NB4 (cell line): ENCODE measurements around the gene TIMM10.

Source experiments
- DNase-seq: peaks from one replicate; pipeline ENCODE4 v3.0.0; 2010; ENCODE audit warnings: low read depth
- H3K4me3 ChIP-seq: one replicate; pipeline ENCODE4 v1.5.1; 2011; ENCODE audit warnings: mild to moderate bottlenecking, low read depth, low read length, moderate library complexity
- MYC ChIP-seq: IDR thresholded peaks from 2 replicates; pipeline ENCODE4 v1.6.1; 2011; ENCODE audit warnings: low read depth, low read length
- POLR2A ChIP-seq: IDR thresholded peaks from 2 replicates; pipeline ENCODE4 v1.6.1; 2011; ENCODE audit warnings: mild to moderate bottlenecking; ENCODE audit not compliant: insufficient read length; ENCODE audit errors: extremely low read depth
- TF ChIP-seq, protein P1 (sequence below): IDR thresholded peaks from 2 replicates; pipeline ENCODE4 v1.6.1; 2011; ENCODE audit warnings: low read depth, low read length
- TF ChIP-seq, protein P2 (sequence below): IDR thresholded peaks from one replicate; pipeline ENCODE4 v1.5.1; 2012; ENCODE audit warnings: low read depth, low read length

The TIMM10 gene

DNA sequence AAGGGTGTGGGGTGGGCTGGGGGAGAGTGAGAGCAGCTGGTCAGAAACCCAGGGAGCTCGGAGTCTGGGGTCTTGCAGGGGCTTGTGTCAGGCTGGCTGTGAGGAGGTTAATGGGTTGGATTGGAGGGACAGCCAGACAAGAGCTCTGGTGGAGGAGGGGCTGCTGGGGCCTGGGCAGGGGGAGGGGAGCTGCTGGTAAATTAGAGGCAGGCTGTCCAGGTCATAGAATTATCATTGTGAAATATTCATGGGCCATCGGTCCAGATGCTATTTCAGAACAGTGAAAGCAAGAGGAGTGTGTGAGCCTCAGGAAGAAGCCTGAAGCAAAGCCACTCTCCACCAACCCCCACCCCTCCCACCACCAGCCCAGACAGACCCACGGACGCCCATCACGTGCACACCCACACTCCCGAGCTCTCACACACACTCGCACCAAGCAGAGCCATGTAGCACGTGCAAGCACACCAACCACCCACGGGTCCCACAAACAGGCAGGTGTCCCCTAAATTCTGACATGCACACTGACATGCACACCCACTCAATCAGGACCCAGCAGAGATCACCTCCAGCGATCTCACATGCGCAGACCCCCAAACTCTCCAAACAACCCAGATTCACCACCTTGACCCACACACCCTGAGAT is 51.4 kb downstream of the TIMM10 start:
- TF ChIP-seq, protein P1, sequence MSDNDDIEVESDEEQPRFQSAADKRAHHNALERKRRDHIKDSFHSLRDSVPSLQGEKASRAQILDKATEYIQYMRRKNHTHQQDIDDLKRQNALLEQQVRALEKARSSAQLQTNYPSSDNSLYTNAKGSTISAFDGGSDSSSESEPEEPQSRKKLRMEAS, result no peak
- TF ChIP-seq MYC, result no peak
- TF ChIP-seq POLR2A, result no peak
- TF ChIP-seq, protein P2, sequence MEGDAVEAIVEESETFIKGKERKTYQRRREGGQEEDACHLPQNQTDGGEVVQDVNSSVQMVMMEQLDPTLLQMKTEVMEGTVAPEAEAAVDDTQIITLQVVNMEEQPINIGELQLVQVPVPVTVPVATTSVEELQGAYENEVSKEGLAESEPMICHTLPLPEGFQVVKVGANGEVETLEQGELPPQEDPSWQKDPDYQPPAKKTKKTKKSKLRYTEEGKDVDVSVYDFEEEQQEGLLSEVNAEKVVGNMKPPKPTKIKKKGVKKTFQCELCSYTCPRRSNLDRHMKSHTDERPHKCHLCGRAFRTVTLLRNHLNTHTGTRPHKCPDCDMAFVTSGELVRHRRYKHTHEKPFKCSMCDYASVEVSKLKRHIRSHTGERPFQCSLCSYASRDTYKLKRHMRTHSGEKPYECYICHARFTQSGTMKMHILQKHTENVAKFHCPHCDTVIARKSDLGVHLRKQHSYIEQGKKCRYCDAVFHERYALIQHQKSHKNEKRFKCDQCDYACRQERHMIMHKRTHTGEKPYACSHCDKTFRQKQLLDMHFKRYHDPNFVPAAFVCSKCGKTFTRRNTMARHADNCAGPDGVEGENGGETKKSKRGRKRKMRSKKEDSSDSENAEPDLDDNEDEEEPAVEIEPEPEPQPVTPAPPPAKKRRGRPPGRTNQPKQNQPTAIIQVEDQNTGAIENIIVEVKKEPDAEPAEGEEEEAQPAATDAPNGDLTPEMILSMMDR, result no peak
- DNase-seq, result no peak
- H3K4me3 ChIP-seq, result no peak overlapping the region
